HepG2 (cell line): ENCODE measurements around the gene PATL2. TPM values are rescaled to one million over a fixed set of nuclear protein-coding genes. Genes with fewer than 3 reads are reported as not detected.
A peak's percentile ranks its signal among the peaks of the same experiment; 100 is the strongest.

Experiments
- ARHGAP35 ChIP-seq: sonication (generic); formaldehyde crosslinking; IDR thresholded peaks from 2 replicates; pipeline ENCODE4 v1.9.0; 2022; ENCODE audit warnings: mild to moderate bottlenecking, inconsistent platforms, moderate library complexity, missing genetic modification reagents, borderline replicate concordance
- FOXK1 ChIP-seq: sonication (generic); formaldehyde crosslinking; IDR thresholded peaks from 2 replicates; pipeline ENCODE4 v1.4.0; 2020; ENCODE audit warnings: low read depth, missing genetic modification reagents, borderline replicate concordance
- HHEX ChIP-seq: IDR thresholded peaks from 2 replicates; pipeline ENCODE4 v1.6.1; 2016; ENCODE audit warnings: control low read depth
- KMT2A ChIP-seq: sonication (generic); formaldehyde crosslinking; IDR thresholded peaks from 2 replicates; pipeline ENCODE4 v1.4.0; 2020; ENCODE audit warnings: missing genetic modification reagents
- LCORL ChIP-seq, 2 experiments: fragments of 450-650 bp in 1 of 2; sonication (generic) in 1 of 2; formaldehyde crosslinking in 1 of 2; IDR thresholded peaks; 2 replicates each; pipeline versions ENCODE4 v1.5.0 to v1.6.1; 2017 to 2020; ENCODE audit warnings: antibody characterized with exemption in 1 of 2, missing genetic modification reagents in 1 of 2
- MAF1 ChIP-seq: sonication (generic); formaldehyde crosslinking; IDR thresholded peaks from 2 replicates; pipeline ENCODE4 v1.5.0; 2020; ENCODE audit warnings: missing genetic modification reagents, borderline replicate concordance
- MBNL3 ChIP-seq: fragments of 250-450 bp; sonication (Bioruptor Pico); conservative IDR thresholded peaks from 2 replicates; pipeline ENCODE4 v1.8.0; 2022; ENCODE audit warnings: mild to moderate bottlenecking, inconsistent platforms
- NCOA2 ChIP-seq: sonication (generic); formaldehyde crosslinking; IDR thresholded peaks from 2 replicates; pipeline ENCODE4 v1.8.0; 2022; ENCODE audit warnings: inconsistent platforms
- NFE2 ChIP-seq: sonication (generic); formaldehyde crosslinking; IDR thresholded peaks from 2 replicates; pipeline ENCODE4 v1.4.0; 2020; ENCODE audit warnings: missing genetic modification reagents
- NR3C1 ChIP-seq: sonication (generic); formaldehyde crosslinking; IDR thresholded peaks from 2 replicates; pipeline ENCODE4 v1.4.0; 2020; ENCODE audit warnings: missing genetic modification reagents
- RCOR2 ChIP-seq: IDR thresholded peaks from 2 replicates; pipeline ENCODE4 v1.6.1; 2016; ENCODE audit warnings: missing biosample characterization, missing genetic modification reagents
- RFXANK ChIP-seq: IDR thresholded peaks from 2 replicates; pipeline ENCODE4 v1.6.1; 2016
- SAFB2 ChIP-seq: sonication (generic); formaldehyde crosslinking; IDR thresholded peaks from 2 replicates; pipeline ENCODE4 v1.5.1; 2020; ENCODE audit warnings: missing genetic modification reagents, low read depth, mild to moderate bottlenecking, borderline replicate concordance
- SMAD9 ChIP-seq: sonication (generic); formaldehyde crosslinking; IDR thresholded peaks from 2 replicates; pipeline ENCODE4 v1.5.1; 2020; ENCODE audit warnings: mild to moderate bottlenecking, missing genetic modification reagents
- SRY ChIP-seq: sonication (generic); formaldehyde crosslinking; IDR thresholded peaks from 2 replicates; pipeline ENCODE4 v1.8.0; 2022; ENCODE audit warnings: mild to moderate bottlenecking, missing genetic modification reagents
- STAG1 ChIP-seq: sonication (generic); formaldehyde crosslinking; IDR thresholded peaks from 2 replicates; pipeline ENCODE4 v1.4.0; 2020; ENCODE audit warnings: missing genetic modification reagents
- ZFP37 ChIP-seq: sonication (generic); formaldehyde crosslinking; IDR thresholded peaks from 2 replicates; pipeline ENCODE4 v1.4.0; 2020; ENCODE audit warnings: missing genetic modification reagents, borderline replicate concordance
- ZKSCAN5 ChIP-seq: sonication (generic); formaldehyde crosslinking; IDR thresholded peaks from 2 replicates; pipeline ENCODE4 v1.5.1; 2020; ENCODE audit warnings: mild to moderate bottlenecking, missing genetic modification reagents
- ZNF180 ChIP-seq: sonication (generic); formaldehyde crosslinking; IDR thresholded peaks from 2 replicates; pipeline ENCODE4 v1.4.0; 2020; ENCODE audit warnings: low read depth, missing genetic modification reagents, borderline replicate concordance
- ZNF263 ChIP-seq: sonication (generic); formaldehyde crosslinking; IDR thresholded peaks from 2 replicates; pipeline ENCODE4 v1.4.0; 2020; ENCODE audit warnings: missing genetic modification reagents
- ZNF274 ChIP-seq: sonication (generic); formaldehyde crosslinking; IDR thresholded peaks from 2 replicates; pipeline ENCODE4 v1.5.1; 2020; ENCODE audit warnings: mild to moderate bottlenecking, missing genetic modification reagents
- ZNF282 ChIP-seq: fragments of 450-650 bp; IDR thresholded peaks from 2 replicates; pipeline ENCODE4 v1.6.1; 2018; ENCODE audit not compliant: partially characterized antibody
- ZNF331 ChIP-seq: sonication (generic); formaldehyde crosslinking; IDR thresholded peaks from 2 replicates; pipeline ENCODE4 v1.4.0; 2020; ENCODE audit warnings: missing genetic modification reagents
- ZNF382 ChIP-seq: sonication (generic); formaldehyde crosslinking; IDR thresholded peaks from 2 replicates; pipeline ENCODE4 v1.5.0; 2020; ENCODE audit warnings: missing genetic modification reagents, mild to moderate bottlenecking, borderline replicate concordance
- ZNF549 ChIP-seq: sonication (generic); formaldehyde crosslinking; IDR thresholded peaks from 2 replicates; pipeline ENCODE4 v1.5.0; 2020; ENCODE audit warnings: missing genetic modification reagents
- ZNF660 ChIP-seq: sonication (generic); formaldehyde crosslinking; IDR thresholded peaks from 2 replicates; pipeline ENCODE4 v1.5.1; 2020; ENCODE audit warnings: mild to moderate bottlenecking, low read depth, missing genetic modification reagents, borderline replicate concordance
- ZNF75D ChIP-seq: sonication (generic); formaldehyde crosslinking; IDR thresholded peaks from 2 replicates; pipeline ENCODE4 v1.8.1; 2023; ENCODE audit warnings: missing genetic modification reagents, mild to moderate bottlenecking, borderline replicate concordance
- polyA plus RNA-seq, 8 experiments: library from polyadenylated mRNA; depleted of rRNA in 3 of 8; stranded (reverse) in 7 of 8; unstranded in 1 of 8; fragments of >200 nt; fragmentation: Illumina TruSeq in 4 of 8; extraction: Trizol in 4 of 8; gene quantifications; 2 replicates each; pipeline versions ENCODE4 v1.2.1 to v1.2.3, GENCODE V29; 2011 to 2016; ENCODE audit warnings: low read depth in 4 of 8, missing spikeins in 1 of 8, mixed read lengths in 1 of 8; ENCODE audit not compliant: insufficient read depth in 1 of 8
- total RNA-seq, 5 experiments: library from RNA; depleted of rRNA; stranded (reverse); fragments of >200 nt; fragmentation: Illumina TruSeq; extraction: Trizol; gene quantifications; 2 replicates each; pipeline ENCODE4 v1.2.3, GENCODE V29; 2016; ENCODE audit warnings: low read depth in 1 of 5
- TF ChIP-seq, protein P1 (sequence below): sonication (generic); formaldehyde crosslinking; IDR thresholded peaks from 2 replicates; pipeline ENCODE4 v1.5.0; 2020; ENCODE audit warnings: missing genetic modification reagents

PATL2 gene
- total and polyA plus RNA-seq, 2 of the 13 experiments (the other 11 are each of a cell fraction or from before 2014, with no cell fraction given): 0.15 to 0.53 TPM

DNA sequence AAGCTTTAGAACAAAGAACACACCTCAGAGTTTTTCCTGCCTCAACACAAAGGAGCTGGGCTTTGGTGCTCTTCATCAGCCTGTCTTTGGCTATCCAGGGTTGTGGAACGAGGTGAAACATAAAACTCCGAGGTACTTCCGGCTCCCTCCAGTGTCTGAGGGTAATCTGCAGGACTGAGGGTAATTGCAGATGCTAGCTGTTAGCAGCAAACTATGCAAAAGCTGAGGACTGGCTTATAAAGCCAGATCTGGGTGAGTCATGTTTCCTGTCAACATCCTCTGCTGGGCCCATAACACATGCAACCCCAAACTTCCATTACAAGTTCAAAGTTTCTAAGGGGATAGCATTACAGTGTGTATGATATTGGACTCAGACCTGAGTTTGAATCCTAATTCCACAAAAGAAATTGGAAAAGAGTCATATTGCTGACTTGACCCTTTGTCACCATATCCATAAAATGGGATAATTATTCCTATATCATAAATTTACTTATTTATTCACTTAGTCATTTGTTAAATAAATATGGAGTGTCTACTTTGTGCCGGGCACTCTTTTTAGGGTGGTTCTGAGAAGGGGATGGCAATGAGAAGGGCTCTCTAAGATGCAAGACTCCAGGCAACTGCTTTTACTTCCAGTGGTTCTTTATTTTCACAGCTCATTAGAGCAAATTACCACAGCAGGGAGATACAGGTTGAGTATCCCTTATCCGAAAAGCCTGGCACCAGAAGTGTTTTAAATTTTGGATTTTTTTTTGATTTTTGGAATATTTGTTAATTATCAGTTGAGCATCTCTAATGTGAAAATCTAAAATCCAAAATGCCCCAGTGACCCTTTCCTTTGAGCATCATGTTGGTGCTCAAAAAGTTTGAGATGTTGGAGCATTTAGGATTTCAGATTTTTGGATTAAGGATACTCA is 15.7 kb upstream of the PATL2 start (continued):
- no peak for TF ChIP-seq ZNF180 (CRISPR knock-in tag)
- TF ChIP-seq ZNF282: no peak
- no peak for TF ChIP-seq SRY (CRISPR knock-in tag)
- no peak for TF ChIP-seq STAG1 (CRISPR knock-in tag)
- no peak for TF ChIP-seq ZNF549 (CRISPR knock-in tag)
- no peak for TF ChIP-seq LCORL (IDR thresholded peaks at IDR 0.05)
- 0 out of 2 replicates have a peak, but pooled peaks have one; percentile 54 for TF ChIP-seq LCORL (CRISPR knock-in tag; IDR thresholded peaks at IDR 0.05)
- TF ChIP-seq NR3C1 (CRISPR knock-in tag): no peak
- TF ChIP-seq FOXK1 (CRISPR knock-in tag): peak; percentile 44; the same call in 1 of the 2 replicates
- TF ChIP-seq NFE2 (CRISPR knock-in tag): no peak
- no peak for TF ChIP-seq ZNF331 (CRISPR knock-in tag)
- TF ChIP-seq ZNF660: no peak
- no peak for TF ChIP-seq KMT2A (CRISPR knock-in tag)
- no peak for TF ChIP-seq MBNL3 (CRISPR knock-in tag)
- TF ChIP-seq ARHGAP35 (CRISPR knock-in tag): no peak
- no peak for TF ChIP-seq ZKSCAN5
- TF ChIP-seq ZNF274: no peak
- no peak for TF ChIP-seq ZFP37 (CRISPR knock-in tag)
- 0 out of 2 replicates have a peak, but pooled peaks have one; percentile 61 for TF ChIP-seq RFXANK
- no peak for TF ChIP-seq SMAD9 (CRISPR knock-in tag)
- no peak for TF ChIP-seq SAFB2 (CRISPR knock-in tag)
- no peak for TF ChIP-seq ZNF75D (CRISPR knock-in tag)
- no peak for TF ChIP-seq HHEX
- TF ChIP-seq, protein P1, sequence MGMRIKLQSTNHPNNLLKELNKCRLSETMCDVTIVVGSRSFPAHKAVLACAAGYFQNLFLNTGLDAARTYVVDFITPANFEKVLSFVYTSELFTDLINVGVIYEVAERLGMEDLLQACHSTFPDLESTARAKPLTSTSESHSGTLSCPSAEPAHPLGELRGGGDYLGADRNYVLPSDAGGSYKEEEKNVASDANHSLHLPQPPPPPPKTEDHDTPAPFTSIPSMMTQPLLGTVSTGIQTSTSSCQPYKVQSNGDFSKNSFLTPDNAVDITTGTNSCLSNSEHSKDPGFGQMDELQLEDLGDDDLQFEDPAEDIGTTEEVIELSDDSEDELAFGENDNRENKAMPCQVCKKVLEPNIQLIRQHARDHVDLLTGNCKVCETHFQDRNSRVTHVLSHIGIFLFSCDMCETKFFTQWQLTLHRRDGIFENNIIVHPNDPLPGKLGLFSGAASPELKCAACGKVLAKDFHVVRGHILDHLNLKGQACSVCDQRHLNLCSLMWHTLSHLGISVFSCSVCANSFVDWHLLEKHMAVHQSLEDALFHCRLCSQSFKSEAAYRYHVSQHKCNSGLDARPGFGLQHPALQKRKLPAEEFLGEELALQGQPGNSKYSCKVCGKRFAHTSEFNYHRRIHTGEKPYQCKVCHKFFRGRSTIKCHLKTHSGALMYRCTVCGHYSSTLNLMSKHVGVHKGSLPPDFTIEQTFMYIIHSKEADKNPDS (CRISPR knock-in tag): no peak
- TF ChIP-seq MAF1 (CRISPR knock-in tag): no peak
- no peak for TF ChIP-seq ZNF263 (CRISPR knock-in tag)
- TF ChIP-seq ZNF382 (CRISPR knock-in tag): no peak
- TF ChIP-seq RCOR2: 0 out of 2 replicates have a peak, but pooled peaks have one; percentile 47
- no peak; the same call in 1 of the 2 replicates for TF ChIP-seq NCOA2 (CRISPR knock-in tag)
